Cortex of kidney (tissue), 1 donor: ENCODE results near the gene GCN1.

Experiments
- DNase-seq: peaks from one replicate; lab custom pipeline; 2025; lab: John Stamatoyannopoulos, UW

GCN1 gene

GRCh38 chr12:120175537-120175936, 19.0 kb downstream of the GCN1 start:
- DNase-seq: no peak

GRCh38 chr12:120175062-120175461, 19.5 kb downstream of the GCN1 start:
- DNase-seq: no peak

- DNase-seq: no peak
Observed at GRCh38 chr12:120172053-120172452, 22.5 kb downstream of the GCN1 start.

GRCh38 chr12:120170631-120171030, 23.9 kb downstream of the GCN1 start:
- DNase-seq: no peak

GRCh38 chr12:120169946-120170345, 24.6 kb downstream of the GCN1 start:
- no peak for DNase-seq

GRCh38 chr12:120168337-120168736, 26.2 kb downstream of the GCN1 start:
- DNase-seq: no peak

GRCh38 chr12:120167529-120168095, 26.9 kb downstream of the GCN1 start:
- DNase-seq: no peak

- DNase-seq: no peak
Observed at GRCh38 chr12:120164293-120164692, 30.2 kb downstream of the GCN1 start.

GRCh38 chr12:120162763-120163162, 31.8 kb downstream of the GCN1 start:
- DNase-seq: no peak

GRCh38 chr12:120161852-120162251, 32.7 kb downstream of the GCN1 start:
- no peak for DNase-seq

GRCh38 chr12:120159509-120160237, 34.8 kb downstream of the GCN1 start:
- DNase-seq: no peak

GRCh38 chr12:120158351-120158750, 36.2 kb downstream of the GCN1 start:
- no peak for DNase-seq

- no peak for DNase-seq
Observed at GRCh38 chr12:120157678-120158077, 36.8 kb downstream of the GCN1 start.

- DNase-seq: no peak
Observed at GRCh38 chr12:120156315-120157259, 37.9 kb downstream of the GCN1 start.

GRCh38 chr12:120155072-120155471, 39.4 kb downstream of the GCN1 start:
- no peak for DNase-seq

GRCh38 chr12:120150919-120151525, 43.5 kb downstream of the GCN1 start:
- DNase-seq: no peak

- DNase-seq: no peak
Observed at GRCh38 chr12:120148011-120148410, 46.5 kb downstream of the GCN1 start.

GRCh38 chr12:120145164-120145563, 49.4 kb downstream of the GCN1 start:
- no peak for DNase-seq

GRCh38 chr12:120144215-120144614, 50.3 kb downstream of the GCN1 start:
- DNase-seq: no peak

GRCh38 chr12:120142231-120142877, 52.2 kb downstream of the GCN1 start:
- DNase-seq: no peak

- no peak for DNase-seq
Observed at GRCh38 chr12:120141336-120141735, 53.2 kb downstream of the GCN1 start.

GRCh38 chr12:120140603-120141002, 53.9 kb downstream of the GCN1 start:
- no peak for DNase-seq
